ENCODE data around the gene ETV7.

DNA sequence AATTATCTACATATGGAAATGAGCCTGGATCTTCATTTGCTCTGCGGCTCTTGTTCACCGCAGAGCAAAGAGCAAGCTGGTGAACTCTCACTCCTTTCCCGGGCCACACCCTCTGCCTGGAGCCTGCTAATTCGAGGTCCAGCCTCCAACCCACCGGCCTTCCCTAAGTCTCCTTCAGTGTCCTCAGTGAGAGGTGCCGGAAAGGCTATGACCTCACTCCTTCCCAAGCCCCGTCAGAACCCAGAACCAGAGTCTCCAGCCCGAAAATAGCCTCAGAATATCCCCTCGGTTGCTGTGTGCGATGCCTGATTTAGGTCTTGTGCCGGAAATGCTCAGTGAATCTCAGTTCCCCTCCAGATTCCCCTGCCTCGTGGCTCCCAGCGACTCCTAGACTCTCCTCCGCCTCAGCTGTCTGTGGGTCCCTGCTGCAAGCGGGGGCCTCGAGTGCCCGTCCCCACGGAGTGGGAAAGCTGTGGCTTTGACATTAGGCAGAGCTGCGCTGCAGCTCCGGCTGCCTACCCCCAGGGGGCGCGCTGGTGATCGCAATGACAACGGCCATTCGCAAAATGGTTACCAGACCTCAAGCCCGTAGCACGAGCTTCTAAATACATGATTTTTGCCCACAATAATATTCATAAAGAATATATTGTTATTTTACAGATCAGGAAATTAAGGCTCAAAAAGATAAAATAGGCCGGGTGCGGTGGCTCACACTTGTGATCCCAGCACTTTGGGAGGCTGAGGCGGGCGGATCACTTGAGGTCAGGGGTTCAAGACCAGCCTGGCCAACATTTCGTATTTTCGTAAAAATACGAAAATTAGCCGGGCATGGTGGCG, 46.6 kb downstream of the ETV7 start:
- TF ChIP-seq CSDC2 (CRISPR knock-in tag; IDR thresholded peaks at IDR 0.05) (no peak), SNAI2 (CRISPR knock-in tag; IDR thresholded peaks at IDR 0.05) (no peak), ZFP3 (CRISPR knock-in tag; IDR thresholded peaks at IDR 0.05) (0 out of 2 replicates have a peak, but pooled peaks have one; percentile 52), ZNF565 (CRISPR knock-in tag; conservative IDR thresholded peaks at IDR 0.05; ENCODE audit: low read depth) (no peak), ZFP30 (CRISPR knock-in tag; IDR thresholded peaks at IDR 0.05) (no peak), RARB (CRISPR knock-in tag; IDR thresholded peaks at IDR 0.05) (no peak), PPARA (CRISPR knock-in tag; IDR thresholded peaks at IDR 0.05; ENCODE audit: borderline replicate concordance) (no peak), ZNF8 (CRISPR knock-in tag; IDR thresholded peaks at IDR 0.05) (no peak), ARNTL (CRISPR knock-in tag; IDR thresholded peaks at IDR 0.05; ENCODE audit: borderline replicate concordance, low read depth) (no peak)
- TF ChIP-seq, protein P1, sequence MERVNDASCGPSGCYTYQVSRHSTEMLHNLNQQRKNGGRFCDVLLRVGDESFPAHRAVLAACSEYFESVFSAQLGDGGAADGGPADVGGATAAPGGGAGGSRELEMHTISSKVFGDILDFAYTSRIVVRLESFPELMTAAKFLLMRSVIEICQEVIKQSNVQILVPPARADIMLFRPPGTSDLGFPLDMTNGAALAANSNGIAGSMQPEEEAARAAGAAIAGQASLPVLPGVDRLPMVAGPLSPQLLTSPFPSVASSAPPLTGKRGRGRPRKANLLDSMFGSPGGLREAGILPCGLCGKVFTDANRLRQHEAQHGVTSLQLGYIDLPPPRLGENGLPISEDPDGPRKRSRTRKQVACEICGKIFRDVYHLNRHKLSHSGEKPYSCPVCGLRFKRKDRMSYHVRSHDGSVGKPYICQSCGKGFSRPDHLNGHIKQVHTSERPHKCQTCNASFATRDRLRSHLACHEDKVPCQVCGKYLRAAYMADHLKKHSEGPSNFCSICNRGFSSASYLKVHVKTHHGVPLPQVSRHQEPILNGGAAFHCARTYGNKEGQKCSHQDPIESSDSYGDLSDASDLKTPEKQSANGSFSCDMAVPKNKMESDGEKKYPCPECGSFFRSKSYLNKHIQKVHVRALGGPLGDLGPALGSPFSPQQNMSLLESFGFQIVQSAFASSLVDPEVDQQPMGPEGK (CRISPR knock-in tag; IDR thresholded peaks at IDR 0.05; ENCODE audit: borderline replicate concordance), result no peak
